Stimulated activated naive CD8-positive, alpha-beta T cell treated with anti-CD3 and anti-CD28 coated beads, Interleukin-15, Interleukin-2, amounts not matched to agents 100 U/mL and 50 U/mL, for 24 hours (primary cell): ENCODE data around the gene ABCF2.
A peak's percentile ranks its signal among the peaks of the same experiment; 100 is the strongest.

Source experiments
- ATAC-seq: fragments of 150-1000 bp; cut with Tn5 transposase; one replicate; pipeline ENCODE4 v1.10.0; 2021
- DNase-seq: peaks from one replicate; pipeline ENCODE4 v3.0.0; 2021

The ABCF2 gene

GRCh38 chr7:151194188-151194587, 32.8 kb downstream of the ABCF2 start:
- ATAC-seq (no peak), DNase-seq (no peak)

DNA sequence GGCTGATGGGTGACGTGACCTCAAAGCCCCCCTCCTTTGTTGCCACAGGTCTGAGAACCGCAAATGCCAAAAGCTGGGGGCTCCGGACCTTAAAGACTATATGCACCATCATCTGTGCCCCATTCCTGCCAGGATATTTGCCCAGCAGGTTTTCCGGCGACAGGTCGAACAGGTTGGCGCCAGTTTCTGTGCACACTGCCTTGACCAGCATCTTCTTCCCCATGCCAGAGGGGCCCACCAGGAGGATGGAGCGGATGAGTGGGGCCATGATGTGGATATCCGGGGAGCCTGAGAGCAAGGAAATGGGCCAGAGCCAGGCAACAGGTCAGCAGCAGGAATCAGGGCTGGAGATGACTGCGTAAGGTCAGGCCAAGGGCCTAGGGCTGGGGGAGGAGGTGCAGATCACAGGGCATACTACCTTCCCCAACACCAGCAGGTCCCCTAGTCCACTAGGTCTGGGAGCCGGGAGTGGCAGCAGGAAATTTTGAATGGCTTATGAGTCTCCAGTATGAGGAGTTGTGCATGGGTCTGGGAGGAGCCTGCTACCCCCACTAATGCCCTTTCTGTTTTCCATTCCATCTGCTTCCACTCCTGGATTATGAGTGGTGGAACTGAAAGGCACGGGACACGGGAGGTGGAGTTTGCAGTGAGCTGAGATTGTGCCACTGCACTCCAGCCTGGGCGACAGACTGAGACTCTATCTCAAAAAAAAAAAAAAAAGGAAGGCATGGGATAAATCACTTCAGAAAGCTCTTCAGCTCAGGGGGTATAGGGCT, 33.6 kb downstream of the ABCF2 start:
- DNase-seq (no peak), ATAC-seq (no peak)

DNA sequence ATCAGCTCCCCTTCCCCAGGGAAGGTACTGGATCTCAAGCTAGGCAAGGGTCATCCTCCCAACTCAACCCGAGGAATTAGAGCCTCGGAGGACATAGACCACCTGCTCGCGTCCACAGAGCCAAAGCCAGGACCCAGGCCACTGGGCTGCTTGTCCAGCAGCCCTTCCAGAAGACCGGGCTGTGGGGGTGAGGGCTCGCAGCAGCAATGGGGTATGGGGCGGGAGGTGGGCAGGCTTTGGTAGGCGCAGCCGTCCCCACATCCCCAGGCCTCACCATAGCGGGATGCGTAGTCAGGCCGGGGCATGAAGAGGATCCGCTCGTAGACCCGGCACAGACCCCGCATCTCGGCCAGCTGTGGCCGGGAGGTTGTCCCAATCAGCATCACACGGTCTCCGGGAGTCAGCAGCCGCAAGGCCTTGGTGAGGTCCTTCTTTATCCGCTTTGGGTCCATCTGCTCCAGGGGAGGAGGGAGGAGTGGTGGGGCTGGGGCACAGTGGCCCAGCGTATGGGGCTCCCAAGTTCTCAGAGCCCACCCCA, 34.9 kb downstream of the ABCF2 start:
- no peak for DNase-seq

GRCh38 chr7:151191544-151191943, 35.5 kb downstream of the ABCF2 start:
- DNase-seq = no peak
- ATAC-seq = no peak

More for the DNA sequence above, 34.9 kb downstream of the ABCF2 start:
- ATAC-seq = no peak

DNA sequence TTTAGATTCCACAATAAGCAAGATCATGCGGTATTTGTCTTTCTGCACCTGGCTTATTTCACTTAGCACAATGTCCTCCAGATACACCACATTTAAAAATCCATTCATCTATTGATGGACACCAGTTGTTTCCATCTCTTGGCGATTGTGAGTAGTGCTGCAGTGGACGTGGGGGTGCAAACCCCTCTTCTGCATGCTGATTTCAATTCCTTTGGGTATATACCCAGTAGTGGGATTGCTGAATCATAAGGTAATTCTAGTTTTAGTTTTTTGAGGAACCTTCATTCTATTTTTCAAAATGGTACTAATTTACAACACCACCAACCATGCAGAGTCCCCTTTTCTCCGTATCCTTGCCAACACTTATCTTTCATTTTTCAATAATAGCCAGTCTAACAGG, 38.0 kb downstream of the ABCF2 start:
- DNase-seq = no peak
- ATAC-seq = no peak

- ATAC-seq (no peak), DNase-seq (no peak)
These were observed 38.8 kb downstream of the ABCF2 start for GRCh38 chr7:151188252-151188542.

- ATAC-seq = no peak
- DNase-seq = no peak
These were observed 39.4 kb downstream of the ABCF2 start for GRCh38 chr7:151187409-151188251.

GRCh38 chr7:151186640-151187408, 40.2 kb downstream of the ABCF2 start, which contains the start of gene ASB10:
Gene ASB10, minus strand, starts transcription at chr7:151187250. Its CDS starts 120 bp downstream, at chr7:151187130.
- DNase-seq (no peak), ATAC-seq (no peak)

DNA sequence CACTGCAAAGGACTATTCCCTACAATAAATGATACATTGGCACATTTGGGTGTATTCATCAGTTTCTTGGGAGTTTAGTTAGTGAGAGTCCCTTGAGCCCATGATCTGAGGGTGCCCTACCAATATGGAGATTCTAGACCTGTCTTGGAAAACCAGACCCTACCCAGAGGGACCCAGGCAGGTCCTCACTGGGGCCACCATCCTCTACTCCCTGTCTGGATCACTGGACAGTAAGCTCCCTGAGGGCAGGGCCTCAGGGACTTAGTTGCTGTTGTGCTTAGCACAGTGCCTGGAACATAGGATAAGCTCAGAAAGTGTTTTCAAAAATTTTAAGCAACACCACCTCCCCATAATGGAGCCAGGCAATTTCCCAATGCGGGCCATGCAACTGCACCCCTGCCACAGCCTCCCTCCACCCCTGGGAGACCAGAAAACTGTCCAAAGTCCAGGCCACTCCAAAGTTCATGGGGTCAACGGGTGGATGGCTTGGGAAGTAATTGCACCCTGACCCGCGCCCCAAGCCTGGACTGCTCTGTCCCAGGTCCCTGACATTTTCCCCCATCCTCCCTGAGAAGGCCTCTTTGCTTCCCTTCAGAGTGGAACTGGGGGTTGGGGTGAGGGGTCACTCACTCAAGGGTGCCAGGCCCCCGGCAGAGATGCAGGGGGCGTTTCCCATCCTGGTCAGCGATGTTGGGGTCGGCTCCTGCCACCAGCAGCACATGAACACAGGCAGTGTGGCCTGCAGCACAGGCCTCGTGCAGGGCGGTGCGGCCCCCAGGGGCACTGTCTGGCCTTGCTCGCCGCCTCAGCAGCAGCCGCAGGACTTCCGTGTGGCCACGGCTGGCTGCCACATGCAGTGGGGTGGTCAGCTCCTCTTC, 41.0 kb downstream of the ABCF2 start:
- no peak for ATAC-seq
- no peak for DNase-seq

DNA sequence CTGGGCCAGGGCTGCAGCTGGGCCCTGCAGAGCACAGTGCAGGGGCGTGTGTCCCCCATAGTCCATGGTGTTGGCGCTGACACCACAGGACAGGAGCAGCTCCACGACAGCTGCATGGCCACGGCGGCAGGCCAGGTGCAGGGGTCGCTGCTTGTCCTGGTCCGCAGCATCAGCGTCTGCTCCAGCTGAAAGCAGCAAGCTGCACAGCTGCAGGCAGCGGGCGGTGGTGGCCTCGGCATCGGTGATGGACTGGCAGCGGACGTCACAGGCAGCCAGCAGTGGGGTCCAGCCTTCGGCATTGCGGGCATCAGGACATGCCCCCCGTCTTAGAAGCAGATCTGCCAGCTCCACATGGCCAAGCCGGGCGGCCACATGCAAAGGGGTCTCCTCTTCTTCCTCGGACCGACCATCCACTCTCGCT, 46.0 kb downstream of the ABCF2 start:
- DNase-seq (no peak), ATAC-seq (peak; percentile 16)

DNA sequence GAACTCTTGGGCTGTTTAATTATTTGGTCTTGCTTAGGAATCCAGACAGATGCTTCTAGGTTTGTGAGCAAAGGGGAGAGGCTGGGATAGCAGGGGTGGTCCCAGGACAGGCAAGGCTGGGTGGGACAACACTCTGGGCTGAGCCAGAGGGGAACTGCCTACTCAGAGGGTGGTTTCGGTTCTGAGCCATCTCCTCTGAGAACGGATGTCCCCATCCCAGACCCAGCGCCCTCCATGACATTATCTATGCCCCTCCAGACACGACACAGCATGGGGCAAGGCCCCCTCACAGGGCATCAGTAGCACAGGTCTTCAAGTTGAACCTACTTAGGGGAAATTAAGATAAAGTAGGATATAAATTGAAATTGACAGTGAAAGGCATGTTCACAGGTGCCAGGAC, 47.1 kb downstream of the ABCF2 start:
- no peak for DNase-seq

DNA sequence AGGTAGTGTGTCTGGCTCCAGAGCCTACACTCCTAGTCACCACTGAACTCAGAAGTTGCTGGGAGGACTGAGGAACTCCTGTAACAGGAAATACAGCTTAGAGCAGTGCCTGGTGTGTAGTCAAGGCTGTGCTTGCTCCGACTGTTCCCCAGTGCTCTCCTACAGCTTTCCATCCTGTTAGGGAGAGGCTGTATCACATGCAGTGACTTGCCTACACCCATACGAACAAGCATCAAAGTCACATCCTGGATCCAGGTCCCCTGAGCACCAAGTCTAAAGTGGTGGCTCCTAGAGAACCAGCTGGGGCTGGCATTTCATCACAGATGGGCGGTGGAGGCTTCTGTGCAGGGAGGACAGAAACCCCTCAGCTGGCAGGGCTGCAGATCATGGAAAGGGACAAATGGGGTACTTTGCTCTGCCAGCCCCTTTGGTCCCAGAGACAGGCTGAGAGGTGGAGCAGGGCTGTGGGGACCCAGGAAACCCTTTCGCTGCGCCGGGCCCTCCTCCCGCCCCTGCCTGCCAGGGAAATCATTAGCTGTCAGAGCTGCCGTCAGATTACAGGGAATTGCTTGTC, 47.6 kb downstream of the ABCF2 start:
- ATAC-seq (no peak), DNase-seq (no peak)

More for the DNA sequence above, 47.1 kb downstream of the ABCF2 start:
- peak; percentile 24 for ATAC-seq

GRCh38 chr7:151178831-151179230, 48.2 kb downstream of the ABCF2 start:
- ATAC-seq = no peak
- no peak for DNase-seq

DNA sequence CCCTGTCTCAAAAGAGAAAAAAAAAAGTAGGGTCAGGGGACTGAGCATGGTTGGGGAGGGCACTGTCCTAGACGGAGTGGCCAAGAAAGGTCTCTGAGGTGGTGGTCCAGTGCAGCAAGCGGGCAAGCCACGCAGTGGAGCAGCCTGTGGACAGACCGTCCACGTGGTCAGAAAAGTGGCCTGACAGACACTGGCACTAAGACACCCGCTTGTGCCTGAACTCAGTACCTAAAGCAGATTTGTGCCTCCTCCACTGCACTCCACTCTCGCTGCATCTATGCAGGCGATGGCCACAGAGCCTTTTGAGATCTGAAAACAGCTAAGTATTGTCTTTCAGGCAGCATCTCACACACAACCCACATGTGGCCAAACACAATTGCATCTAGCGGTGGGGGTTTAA, 48.8 kb downstream of the ABCF2 start:
- ATAC-seq = no peak
- DNase-seq = no peak

- DNase-seq (no peak), ATAC-seq (no peak)
These were observed 49.7 kb downstream of the ABCF2 start for GRCh38 chr7:151177310-151177709.

DNA sequence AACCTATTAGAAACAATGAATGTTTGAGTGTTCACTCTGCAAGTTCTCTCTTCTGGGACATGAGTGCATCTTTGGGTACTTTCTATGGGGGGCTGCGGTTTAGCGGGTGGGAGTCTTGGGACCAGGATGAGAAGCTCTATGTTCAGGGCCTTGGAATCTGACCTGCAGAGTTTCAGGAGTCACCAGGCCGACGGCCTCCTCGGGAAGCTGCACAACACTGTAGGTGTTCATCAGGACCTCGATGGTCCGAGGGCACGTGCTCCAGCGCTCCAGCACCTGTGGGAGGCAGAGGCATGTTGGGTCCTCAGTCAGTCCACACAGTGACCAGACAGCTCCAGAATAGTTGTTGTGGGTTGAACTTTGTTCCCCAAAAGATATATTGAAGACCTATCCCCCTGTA, 50.6 kb downstream of the ABCF2 start:
- DNase-seq = no peak
- no peak for ATAC-seq

DNA sequence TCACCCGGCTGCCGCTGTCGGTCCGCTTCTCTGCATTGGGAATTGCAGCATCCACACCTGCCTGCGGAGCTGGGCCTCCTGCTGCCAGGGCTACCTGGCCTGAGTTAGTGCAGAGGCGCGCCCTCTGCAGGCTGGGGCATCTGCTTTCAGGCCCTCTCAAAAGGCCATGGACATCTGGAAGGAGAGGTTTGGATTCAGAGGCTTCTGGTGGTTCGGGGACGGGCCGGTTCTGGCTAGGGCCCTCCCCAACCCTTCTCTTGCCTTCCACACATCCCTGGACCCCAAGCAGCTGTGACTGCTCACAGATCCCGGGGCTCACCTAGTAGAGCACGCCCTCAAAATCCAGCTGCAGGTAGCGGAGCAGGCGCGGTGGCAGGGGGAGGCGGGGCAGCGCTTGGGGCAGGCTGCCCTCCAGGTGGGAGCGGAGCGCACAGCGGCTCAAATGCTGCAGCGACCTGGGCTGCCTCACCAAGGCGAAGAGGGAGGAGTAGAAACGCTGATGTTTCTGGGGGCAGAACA, 51.2 kb downstream of the ABCF2 start:
- DNase-seq (no peak), ATAC-seq (no peak)

DNA sequence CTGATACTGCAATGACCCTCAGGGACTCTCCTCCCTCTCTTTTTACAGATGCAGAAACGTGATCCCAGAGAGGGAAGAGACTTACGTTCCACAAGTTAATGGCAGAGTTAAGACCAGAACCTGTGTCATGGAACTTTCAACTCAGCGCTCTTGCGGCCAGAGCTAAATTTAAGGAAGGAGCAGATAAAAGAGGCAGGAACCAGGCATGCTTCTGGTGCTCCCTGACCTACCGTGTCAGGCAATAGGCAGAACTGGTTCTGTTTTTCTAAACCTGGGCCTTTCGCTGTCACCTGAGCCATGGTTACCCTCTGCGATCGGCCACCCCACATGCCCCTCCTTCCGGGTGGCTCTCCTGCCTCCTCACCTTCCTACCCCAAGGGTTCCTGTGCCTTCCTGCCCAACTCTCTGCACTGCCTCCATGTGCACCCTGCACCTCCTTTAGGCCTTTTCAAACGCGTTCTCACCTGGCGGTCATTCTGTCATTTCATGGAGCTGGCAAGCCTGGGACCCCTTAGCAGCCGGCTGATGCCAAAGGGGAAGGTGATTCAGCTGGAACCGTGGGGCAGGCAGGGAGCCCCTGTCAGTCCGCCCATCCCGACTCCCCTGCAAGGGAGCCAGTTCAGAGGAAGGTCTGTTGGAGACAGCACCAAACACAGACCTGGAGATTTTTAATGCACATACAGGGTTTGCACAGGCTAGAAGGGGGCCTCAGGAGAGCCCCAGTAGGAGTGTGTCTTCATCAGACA, 51.8 kb downstream of the ABCF2 start:
- no peak for DNase-seq
- ATAC-seq = no peak

- ATAC-seq = no peak
- peak; percentile 21 for DNase-seq
These were observed 52.6 kb downstream of the ABCF2 start for GRCh38 chr7:151174246-151175046.
